NCI-H2227 (cell line): ENCODE measurements around the gene PRKCB.
"Not testable (repeated sequence)": the region's sequence is repeated elsewhere in the genome, so short reads cannot be mapped to it uniquely, and the experiment has no call there.

ENCODE experiments used
- DNase-seq: peaks from one replicate; lab custom pipeline; 2025; ENCODE audit not compliant: unreplicated experiment; lab: John Stamatoyannopoulos, UW

PRKCB gene

GRCh38 chr16:23998771-23999170 lies 163.0 kb downstream of the PRKCB start:
- DNase-seq: no peak

- DNase-seq: no peak
Observed at GRCh38 chr16:23999663-24000062, 163.9 kb downstream of the PRKCB start.

GRCh38 chr16:24001710-24002109 lies 165.9 kb downstream of the PRKCB start:
- no peak for DNase-seq

- no peak for DNase-seq
Observed at GRCh38 chr16:24002619-24003018, 166.8 kb downstream of the PRKCB start.

GRCh38 chr16:24005577-24005976 lies 169.8 kb downstream of the PRKCB start:
- DNase-seq: no peak

- peak; percentile 7 for DNase-seq
Observed at GRCh38 chr16:24007391-24007790, 171.6 kb downstream of the PRKCB start.

- DNase-seq: no peak
Observed at GRCh38 chr16:24007934-24008333, 172.2 kb downstream of the PRKCB start.

GRCh38 chr16:24009098-24009497 lies 173.3 kb downstream of the PRKCB start:
- DNase-seq: no peak

- no peak for DNase-seq
Observed at GRCh38 chr16:24009955-24010354, 174.2 kb downstream of the PRKCB start.

- peak; percentile 84 for DNase-seq
Observed at GRCh38 chr16:24010440-24011089, 174.8 kb downstream of the PRKCB start.

GRCh38 chr16:24011237-24011636 lies 175.5 kb downstream of the PRKCB start:
- no peak for DNase-seq

GRCh38 chr16:24013054-24013636 lies 177.4 kb downstream of the PRKCB start:
- no peak for DNase-seq

- DNase-seq: peak; percentile 32
Observed at GRCh38 chr16:24013864-24014645, 178.3 kb downstream of the PRKCB start.

- not testable (repeated sequence) for DNase-seq
Observed at GRCh38 chr16:24014955-24015354, 179.2 kb downstream of the PRKCB start.

- DNase-seq: no peak
Observed at GRCh38 chr16:24015923-24016322, 180.1 kb downstream of the PRKCB start.

- DNase-seq: peak; percentile 62
Observed at GRCh38 chr16:24018485-24018884, 182.7 kb downstream of the PRKCB start.

GRCh38 chr16:24022797-24023196 lies 187.0 kb downstream of the PRKCB start:
- no peak for DNase-seq

GRCh38 chr16:24023621-24024020 lies 187.8 kb downstream of the PRKCB start:
- no peak for DNase-seq

GRCh38 chr16:24024971-24025370 lies 189.2 kb downstream of the PRKCB start:
- DNase-seq: no peak

- DNase-seq: no peak
Observed at GRCh38 chr16:24027466-24027865, 191.7 kb downstream of the PRKCB start.

- DNase-seq: not testable (repeated sequence)
Observed at GRCh38 chr16:24029841-24030240, 194.1 kb downstream of the PRKCB start.
